GM18951 (cell line): Measurements from ENCODE around the gene PDE6A.
"Not testable (repeated sequence)": the region's sequence is repeated elsewhere in the genome, so short reads cannot be mapped to it uniquely, and the experiment has no call there.

Experiments
- POLR2A ChIP-seq: IDR thresholded peaks from 4 replicates; pipeline ENCODE4 v1.6.1; 2011; ENCODE audit warnings: mild to moderate bottlenecking; ENCODE audit not compliant: insufficient read length, insufficient read depth; ENCODE audit errors: extremely low read depth
- in situ Hi-C: fragments of 300-500 bp; cut with MboI; formaldehyde crosslinking; loops from one replicate; pipeline ENCODE4 v1.12.0; 2022; ENCODE audit warnings: low sequenced_read_pairs, mixed read lengths, inconsistent platforms; ENCODE audit not compliant: unreplicated experiment

Gene PDE6A

DNA sequence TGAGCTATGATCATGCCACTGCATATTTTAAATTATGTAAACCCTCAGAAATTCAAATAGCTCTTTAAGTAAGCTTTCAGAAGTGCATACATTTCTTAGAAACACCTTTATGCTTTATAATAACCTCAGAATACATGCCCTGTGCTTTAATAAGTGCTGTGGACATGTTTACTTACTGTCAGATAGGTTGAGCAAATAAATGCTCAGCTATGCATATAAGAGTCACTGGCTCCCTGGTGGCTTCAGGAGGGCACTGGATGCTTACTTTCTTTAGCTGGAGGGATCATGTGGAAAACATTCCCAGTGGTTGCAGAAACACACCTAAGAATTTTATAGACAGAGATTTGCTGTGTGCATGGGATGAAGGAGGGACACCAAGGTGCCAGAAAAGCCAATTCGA, 74.4 kb downstream of the PDE6A start:
- no peak for TF ChIP-seq POLR2A
- in situ Hi-C loops, result no loop called here

DNA sequence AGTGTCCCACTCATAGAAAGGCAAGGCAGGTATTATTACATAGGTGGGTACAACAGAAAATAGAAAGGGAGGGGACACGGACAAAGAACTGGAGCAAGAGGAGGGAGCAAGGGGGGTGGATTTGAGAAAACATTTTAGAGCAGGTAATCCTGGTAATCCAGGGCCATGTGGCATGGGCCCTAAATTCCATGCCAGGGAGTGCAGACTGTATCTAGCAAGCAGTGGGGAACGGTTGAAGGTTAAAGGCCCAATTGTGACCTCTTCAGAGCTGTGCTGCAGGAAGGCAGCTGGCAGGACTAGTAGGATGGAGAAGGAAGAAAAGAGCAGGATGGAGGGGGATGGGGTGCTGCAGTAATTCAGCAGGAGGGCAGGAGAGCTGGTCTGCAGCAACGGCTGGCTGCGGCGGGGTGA, 75.2 kb downstream of the PDE6A start:
- in situ Hi-C loops, result no loop called here
- TF ChIP-seq POLR2A, result no peak

DNA sequence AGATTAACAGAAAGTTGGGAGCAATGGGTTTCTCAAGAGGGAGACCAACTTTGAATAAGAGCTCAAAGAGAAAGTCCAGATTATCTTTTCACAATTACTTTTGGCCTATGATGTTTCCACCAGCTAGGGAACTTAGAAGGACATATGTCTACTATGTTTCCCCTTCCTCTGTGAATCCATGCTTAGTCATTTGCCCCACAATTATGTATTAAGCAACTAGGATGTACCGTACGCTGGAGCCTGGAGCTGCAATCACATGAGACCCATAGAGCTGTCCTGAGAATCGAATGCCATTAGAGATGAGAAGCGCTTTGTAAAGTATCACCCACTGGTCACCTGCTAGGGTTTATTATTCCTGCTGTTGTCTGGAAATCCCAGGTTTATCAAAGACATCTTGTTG, 78.8 kb downstream of the PDE6A start:
- in situ Hi-C loops, result no loop called here
- TF ChIP-seq POLR2A, result no peak

DNA sequence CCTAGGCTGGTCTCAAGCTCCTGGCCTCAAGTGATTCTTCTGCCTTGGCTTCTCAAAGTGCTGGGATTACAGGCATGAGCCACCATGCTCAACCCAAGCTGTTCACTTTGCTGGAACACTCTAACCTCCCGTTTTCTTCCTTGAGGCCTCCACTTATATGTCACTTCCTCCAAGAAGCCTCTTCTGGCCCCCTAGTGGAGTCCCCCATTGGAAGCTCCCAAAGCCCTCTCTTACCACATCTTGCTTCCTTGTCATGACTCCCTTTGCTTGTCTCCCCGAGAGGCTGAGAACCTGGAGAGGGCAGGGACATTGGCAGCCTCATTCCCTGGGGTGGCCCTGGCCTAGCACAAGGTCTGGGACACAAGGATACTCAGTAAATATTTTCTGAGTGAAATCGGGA, 80.8 kb downstream of the PDE6A start:
- no peak for TF ChIP-seq POLR2A
- in situ Hi-C loops, result no loop called here

DNA sequence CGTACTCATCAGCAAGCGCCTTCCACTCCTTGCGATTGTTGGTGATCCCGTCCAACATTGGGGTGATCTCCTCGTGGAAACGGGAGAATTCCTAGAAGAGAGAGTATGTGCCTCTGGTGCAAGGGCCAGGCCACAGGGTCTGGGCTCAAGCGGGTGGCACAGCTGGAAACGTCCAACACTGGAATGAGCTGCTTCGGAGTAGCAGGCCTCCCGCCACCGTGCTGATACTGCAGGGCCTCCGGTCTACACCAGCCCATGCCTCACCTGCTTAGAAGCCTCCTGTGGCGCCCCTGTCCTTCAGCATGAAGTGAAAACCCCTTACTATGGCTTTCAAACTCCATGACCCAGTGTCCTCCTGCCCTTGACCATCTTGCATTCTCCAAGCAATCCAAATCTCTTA, 81.4 kb downstream of the PDE6A start:
- in situ Hi-C loops, result no loop called here
- no peak for TF ChIP-seq POLR2A

DNA sequence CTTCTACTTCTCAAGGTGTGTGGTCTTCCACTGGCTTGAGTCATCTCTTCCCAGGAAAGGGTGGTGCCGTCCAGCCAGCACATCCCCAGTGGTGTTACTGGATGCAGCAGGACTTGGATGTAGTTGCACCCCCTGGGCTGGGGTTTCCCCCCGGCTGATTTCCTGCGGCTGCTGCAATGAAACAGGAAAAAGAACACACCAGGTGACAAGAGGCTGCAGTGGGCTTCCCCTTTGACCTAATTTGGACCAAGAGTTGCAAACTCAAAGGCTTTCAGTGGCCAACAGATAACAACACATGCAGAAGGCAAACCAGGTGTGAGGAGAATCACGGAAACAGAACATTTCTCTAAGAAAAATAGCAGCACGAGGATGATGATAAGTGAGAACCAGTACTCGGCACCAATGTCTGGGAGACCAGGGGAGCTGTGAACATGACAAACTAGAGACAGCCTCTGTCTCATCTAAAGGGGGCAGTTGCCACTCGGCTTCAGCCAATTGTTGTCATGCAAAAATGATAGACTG, 83.7 kb downstream of the PDE6A start:
- in situ Hi-C loops, result no loop called here
- TF ChIP-seq POLR2A, result no peak

DNA sequence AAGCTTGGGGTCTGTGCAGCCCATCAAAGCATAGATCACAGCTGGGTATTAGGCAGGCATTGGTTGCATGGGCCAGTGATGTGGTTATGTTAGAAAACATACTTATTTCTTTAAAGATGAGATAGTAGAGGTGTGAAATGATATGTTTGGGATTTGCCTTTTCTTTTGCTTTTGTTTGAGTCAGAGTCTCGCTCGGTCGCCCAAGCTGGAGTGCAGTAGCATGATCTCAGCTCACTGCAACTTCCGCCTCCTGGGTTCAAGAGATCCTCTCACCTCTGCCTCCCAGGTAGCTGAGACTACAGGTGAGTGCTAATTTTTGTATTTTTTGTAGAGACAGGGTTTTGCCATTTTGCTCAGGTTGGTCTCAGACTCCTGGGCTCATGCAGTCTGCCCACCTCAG, 84.8 kb downstream of the PDE6A start:
- in situ Hi-C loops, result no loop called here

DNA sequence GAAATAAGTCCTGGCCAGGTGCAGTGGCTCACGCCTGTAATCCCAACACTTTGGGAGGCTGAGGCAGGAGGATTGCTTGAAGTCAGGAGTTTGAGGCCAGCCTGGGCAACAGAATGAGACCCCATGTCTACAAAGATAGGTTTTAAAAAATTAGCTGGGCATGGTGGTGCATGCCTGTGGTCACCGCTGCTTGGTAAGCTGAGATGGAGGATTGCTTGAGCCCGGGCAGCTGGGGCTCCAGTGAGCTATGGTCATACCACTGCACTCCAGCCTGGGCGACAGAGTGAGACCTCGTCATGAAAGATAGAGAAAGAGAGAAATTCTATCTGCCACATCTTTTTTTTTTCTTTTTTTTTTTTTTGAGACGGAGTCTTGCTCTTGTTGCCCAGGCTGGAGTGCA, 86.1 kb downstream of the PDE6A start:
- in situ Hi-C loops, result not testable (repeated sequence)

More for the DNA sequence above, 84.8 kb downstream of the PDE6A start:
- no peak for TF ChIP-seq POLR2A

DNA sequence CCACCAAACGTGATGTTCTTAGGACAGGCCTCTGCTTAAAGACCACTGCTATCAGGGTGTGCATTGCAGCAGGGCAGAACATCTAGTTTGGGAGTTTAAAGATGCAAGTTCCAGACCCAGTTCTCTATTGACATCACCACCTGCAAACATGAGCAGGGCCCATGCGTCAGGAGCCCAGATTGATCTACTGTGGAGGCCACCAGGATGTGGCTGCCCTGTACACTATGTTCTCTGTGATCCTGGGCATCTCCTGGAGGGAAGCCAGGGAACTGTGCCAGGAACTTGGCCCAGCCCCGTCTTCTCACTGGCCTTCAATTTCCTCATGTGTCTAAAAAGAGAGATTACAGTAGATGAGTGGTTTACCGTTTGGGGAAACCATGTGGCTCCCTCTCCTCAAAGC, 87.1 kb downstream of the PDE6A start:
- no peak for TF ChIP-seq POLR2A
- in situ Hi-C loops, result no loop called here

DNA sequence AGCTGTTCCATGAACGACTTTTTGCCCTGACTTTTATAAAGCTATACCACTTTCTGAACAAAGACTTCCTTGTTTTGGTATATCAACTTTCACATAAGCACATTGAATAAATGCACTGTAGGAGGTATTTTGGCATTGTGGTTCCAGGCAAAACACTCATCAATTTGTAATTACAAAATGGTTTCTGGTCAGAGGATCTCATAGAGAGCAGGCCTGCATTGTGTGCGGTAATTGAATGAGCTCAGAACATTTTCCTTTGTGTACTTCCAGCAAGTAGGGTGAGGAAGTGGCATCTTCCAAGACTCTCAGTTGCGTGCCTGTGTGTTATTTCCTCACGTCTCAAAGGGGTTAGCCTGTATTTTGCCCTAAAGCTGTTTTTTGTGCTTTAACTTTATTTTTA, 89.2 kb downstream of the PDE6A start:
- in situ Hi-C loops, result no loop called here
- no peak for TF ChIP-seq POLR2A

DNA sequence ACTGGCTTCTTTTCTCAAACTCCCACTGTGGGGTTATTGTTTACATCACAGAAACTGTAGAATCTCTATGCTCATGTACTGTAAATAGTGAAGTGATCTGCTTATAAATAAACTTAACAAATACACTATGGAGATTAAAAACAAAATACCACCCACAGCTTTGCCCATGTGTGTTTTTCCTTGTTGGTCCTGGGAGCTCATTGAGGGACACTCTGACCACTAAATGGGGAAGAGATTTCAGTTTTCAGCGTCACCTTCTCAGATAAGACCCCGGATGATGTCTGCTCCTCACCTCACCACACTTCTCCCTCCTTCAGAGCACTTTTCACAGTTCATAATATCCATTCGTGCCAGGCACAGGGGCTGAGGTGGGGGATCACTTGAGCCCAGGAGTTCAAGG, 89.7 kb downstream of the PDE6A start:
- in situ Hi-C loops, result no loop called here
- no peak for TF ChIP-seq POLR2A

DNA sequence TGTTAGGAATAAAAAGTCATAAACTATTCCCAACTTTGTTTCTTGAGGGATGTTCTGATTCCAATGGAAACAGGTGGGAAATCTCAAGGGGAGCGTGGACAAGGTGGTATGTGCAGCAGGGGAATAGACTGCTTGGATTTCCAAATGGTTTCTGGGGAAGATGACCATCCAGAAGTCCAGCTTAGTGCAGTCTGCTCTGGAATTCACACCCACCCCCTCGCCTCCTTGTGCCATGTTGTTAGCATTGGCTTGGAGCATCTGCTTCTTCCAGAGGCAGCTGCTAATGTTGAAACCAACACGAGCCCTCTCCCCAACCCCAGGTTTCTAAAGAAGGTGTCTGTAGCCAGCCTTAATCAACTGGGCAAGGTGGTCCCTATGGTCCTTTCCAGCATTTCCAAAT, 90.9 kb downstream of the PDE6A start:
- in situ Hi-C loops, result no loop called here
- no peak for TF ChIP-seq POLR2A

DNA sequence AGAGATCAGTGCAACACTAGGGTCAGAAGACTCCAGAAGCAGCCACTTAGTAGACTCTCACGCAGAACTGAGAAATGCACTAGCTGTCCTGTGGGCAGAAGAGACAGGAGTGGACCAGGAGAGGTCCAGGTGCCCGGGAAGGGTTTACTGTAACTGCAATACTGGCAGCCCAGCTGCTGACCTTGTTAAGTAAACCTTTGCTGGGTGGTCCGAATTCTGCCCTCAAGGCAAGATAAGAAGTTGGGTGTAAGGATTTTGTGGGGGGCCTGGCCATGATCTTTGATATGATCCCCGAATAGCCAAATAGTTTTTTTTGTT, 91.3 kb downstream of the PDE6A start:
- TF ChIP-seq POLR2A, result no peak
- in situ Hi-C loops, result no loop called here

DNA sequence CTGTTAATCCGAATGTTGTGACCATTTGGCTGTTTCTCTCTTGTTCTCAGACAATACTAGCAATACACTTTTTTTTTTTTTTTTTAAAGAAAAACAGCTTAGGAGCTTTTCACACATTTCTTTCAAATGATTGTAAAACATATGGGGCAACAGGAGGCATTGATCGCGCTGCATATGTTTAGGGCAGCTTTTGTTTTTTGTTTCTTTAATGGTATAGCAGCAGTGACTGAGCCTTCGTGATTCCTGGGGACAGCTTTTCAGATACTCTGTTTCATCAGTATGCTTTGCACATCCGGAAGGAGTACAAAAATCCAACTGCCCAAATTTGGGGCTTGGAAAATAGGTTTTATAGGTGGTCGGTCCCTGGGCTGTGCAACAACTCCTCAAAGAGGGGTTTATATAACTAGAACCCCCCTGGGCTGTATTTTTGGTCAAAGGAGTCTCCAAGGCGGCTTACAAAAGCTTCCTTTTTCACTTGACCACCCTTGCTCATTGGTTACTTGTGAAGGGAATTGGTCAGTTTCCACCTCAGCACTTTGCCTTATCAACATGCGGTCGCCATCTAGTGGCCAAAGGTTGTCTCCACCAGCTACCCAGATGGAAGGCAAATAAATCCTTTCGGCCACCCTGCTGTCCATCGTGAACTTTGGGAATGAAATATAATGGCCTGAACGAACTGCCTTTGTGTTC, 91.8 kb downstream of the PDE6A start:
- in situ Hi-C loops, result no loop called here
- TF ChIP-seq POLR2A, result no peak

DNA sequence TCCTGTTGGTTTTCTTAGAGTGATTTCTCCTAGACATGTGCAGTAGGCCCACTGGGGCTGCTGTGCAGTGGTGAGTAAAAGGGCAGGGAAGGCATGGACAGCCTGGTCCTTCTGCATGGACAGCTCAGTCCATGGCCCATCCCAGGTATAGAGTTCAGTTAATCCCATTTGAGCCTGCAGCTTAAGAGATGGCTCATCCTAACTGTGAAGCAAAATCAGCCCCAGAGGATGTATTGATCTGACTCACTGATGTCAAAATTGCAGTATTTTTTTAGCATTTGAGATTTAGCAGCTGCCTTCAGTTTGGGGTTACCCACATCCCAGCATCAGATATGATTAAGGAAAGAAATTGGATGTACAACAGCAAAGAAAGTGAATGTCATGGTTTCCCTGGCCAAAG, 93.4 kb downstream of the PDE6A start:
- no peak for TF ChIP-seq POLR2A
- in situ Hi-C loops, result no loop called here
